CD8-positive, alpha-beta memory T cell (primary cell): ENCODE results near the gene TFF3. TPM values are rescaled to one million over a fixed set of nuclear protein-coding genes. Genes with fewer than 3 reads are reported as not detected.

Source experiments
- CTCF ChIA-PET: fragments of 350-600 bp; sonication (Branson Sonifier 250); formaldehyde crosslinking; loops from one replicate; lab custom pipeline; 2021; ENCODE audit warnings: antibody characterized with exemption; lab: Charles Lee
- POLR2A ChIA-PET: fragments of 350-600 bp; sonication (Branson Sonifier 250); formaldehyde crosslinking; loops from one replicate; lab custom pipeline; 2021; ENCODE audit warnings: antibody characterized with exemption; lab: Charles Lee
- DNase-seq, 5 donors: peaks; one replicate each; pipeline versions ENCODE4 v3.0.0 to v3.0.0-alpha.2; 2020 to 2022; ENCODE audit warnings: mixed read lengths in 1 of 5
- H3K27ac ChIP-seq: one replicate; pipeline ENCODE4 v1.7.0; 2013; ENCODE audit warnings: low read depth, mild to moderate bottlenecking, low read length, moderate library complexity
- H3K27me3 ChIP-seq: 2 replicates; pipeline ENCODE4 v1.7.0; 2013; ENCODE audit warnings: low read length, mild to moderate bottlenecking; ENCODE audit not compliant: insufficient read depth, poor library complexity, severe bottlenecking
- H3K36me3 ChIP-seq: 2 replicates; pipeline ENCODE4 v1.7.0; 2013; ENCODE audit warnings: mild to moderate bottlenecking, low read length, moderate library complexity; ENCODE audit not compliant: insufficient read depth
- H3K4me1 ChIP-seq: 2 replicates; pipeline ENCODE4 v1.7.0; 2013; ENCODE audit warnings: mild to moderate bottlenecking, low read length, moderate library complexity; ENCODE audit not compliant: insufficient read depth
- H3K4me3 ChIP-seq: 2 replicates; pipeline ENCODE4 v1.7.0; 2013; ENCODE audit warnings: mild to moderate bottlenecking, low read length
- H3K9me3 ChIP-seq: 2 replicates; pipeline ENCODE4 v1.7.0; 2013; ENCODE audit warnings: mild to moderate bottlenecking, low read length
- H3K27ac Mint-ChIP-seq, 8 donors: one replicate each; pipeline ENCODE4 v1.8.0; 2020 to 2021; ENCODE audit warnings: mixed read lengths in 8 of 8, mild to moderate bottlenecking in 6 of 8, inconsistent platforms in 3 of 8, moderate library complexity in 3 of 8
- H3K27me3 Mint-ChIP-seq, 2 donors: one replicate each; pipeline ENCODE4 v1.8.0; 2020 to 2021; ENCODE audit warnings: mixed read lengths in 2 of 2, mild to moderate bottlenecking in 1 of 2, moderate library complexity in 1 of 2
- H3K36me3 Mint-ChIP-seq, 3 donors: one replicate each; pipeline ENCODE4 v1.8.0; 2020 to 2021; ENCODE audit warnings: mixed read lengths in 3 of 3, inconsistent platforms in 1 of 3, mild to moderate bottlenecking in 1 of 3
- H3K4me1 Mint-ChIP-seq, 3 donors: one replicate each; pipeline ENCODE4 v1.8.0; 2020 to 2021; ENCODE audit warnings: mixed read lengths in 3 of 3, inconsistent platforms in 1 of 3, mild to moderate bottlenecking in 1 of 3
- H3K4me3 Mint-ChIP-seq, 7 donors: one replicate each; pipeline ENCODE4 v1.8.0; 2020 to 2021; ENCODE audit warnings: mixed read lengths in 7 of 7, mild to moderate bottlenecking in 6 of 7, moderate library complexity in 4 of 7, inconsistent platforms in 2 of 7
- H3K9me3 Mint-ChIP-seq, 5 donors: one replicate each; pipeline ENCODE4 v1.8.0; 2020 to 2022; ENCODE audit warnings: mixed read lengths in 5 of 5, mild to moderate bottlenecking in 3 of 5, moderate library complexity in 2 of 5, inconsistent platforms in 1 of 5
- polyA plus RNA-seq: library from polyadenylated mRNA; unstranded; fragments of 300-500 nt; fragmentation: Illumina TruSeq; gene quantifications from one replicate; pipeline ENCODE4 v1.2.3, GENCODE V29; 2021
- total RNA-seq, 2 experiments: library from RNA; stranded (reverse); gene quantifications; one replicate each; pipeline ENCODE4 v1.2.3, GENCODE V29; 2021

The TFF3 gene
- total and polyA plus RNA-seq, 3 experiments from 2014 or later, result not detected

GRCh38 chr21:42278451-42279149, 36.6 kb downstream of the TFF3 start:
- Histone ChIP-seq H3K27me3 (no peaks in the 10 kb centered on the region), H3K9me3 (no peaks in the 10 kb centered on the region), H3K27ac (no peak overlapping the region), H3K4me3 (no peak overlapping the region), H3K4me1 (no peaks in the 10 kb centered on the region), H3K36me3 (peaks cover 8% of the 10 kb centered on the region)
- POLR2A ChIA-PET, result no interaction called here
- no peaks in the 10 kb centered on the region for H3K4me1 Mint-ChIP-seq
- no peak overlapping the region for H3K4me3 Mint-ChIP-seq
- H3K36me3 Mint-ChIP-seq, result peaks cover 6 to 82% (median 8%) of the 10 kb centered on the region in 3 donors
- CTCF ChIA-PET, result no interaction called here
- H3K27me3 Mint-ChIP-seq, result no peaks in the 10 kb centered on the region
- no peaks in the 10 kb centered on the region for H3K9me3 Mint-ChIP-seq
- no peak for DNase-seq
- H3K27ac Mint-ChIP-seq, result no peak overlapping the region

- H3K27me3 Mint-ChIP-seq, result no peaks in the 10 kb centered on the region
- H3K27ac Mint-ChIP-seq, result peak overlapping the region in 2 of 8 donors; percentile 17 to 28
- no peaks in the 10 kb centered on the region for H3K4me1 Mint-ChIP-seq
- H3K4me3 Mint-ChIP-seq, result no peak overlapping the region
- DNase-seq, result no peak
- Histone ChIP-seq H3K27ac (no peak overlapping the region), H3K4me1 (no peaks in the 10 kb centered on the region), H3K9me3 (no peaks in the 10 kb centered on the region), H3K36me3 (peaks cover 8% of the 10 kb centered on the region), H3K27me3 (no peaks in the 10 kb centered on the region), H3K4me3 (no peak overlapping the region)
- CTCF ChIA-PET, result no interaction called here
- H3K9me3 Mint-ChIP-seq, result no peaks in the 10 kb centered on the region
- POLR2A ChIA-PET, result no interaction called here
- peaks cover 6 to 79% (median 8%) of the 10 kb centered on the region in 3 donors for H3K36me3 Mint-ChIP-seq
These were observed 37.6 kb downstream of the TFF3 start for GRCh38 chr21:42277593-42277992.

- H3K27me3 Mint-ChIP-seq, result no peaks in the 10 kb centered on the region
- H3K4me1 Mint-ChIP-seq, result no peaks in the 10 kb centered on the region
- POLR2A ChIA-PET, result no interaction called here
- no peaks in the 10 kb centered on the region for H3K9me3 Mint-ChIP-seq
- H3K27ac Mint-ChIP-seq, result no peak overlapping the region
- DNase-seq, result no peak
- CTCF ChIA-PET, result no interaction called here
- Histone ChIP-seq H3K4me3 (no peak overlapping the region), H3K27ac (no peak overlapping the region), H3K9me3 (no peaks in the 10 kb centered on the region), H3K36me3 (peaks cover 8% of the 10 kb centered on the region), H3K27me3 (no peaks in the 10 kb centered on the region), H3K4me1 (no peaks in the 10 kb centered on the region)
- H3K36me3 Mint-ChIP-seq, result peaks cover 6 to 77% (median 10%) of the 10 kb centered on the region in 3 donors
- no peak overlapping the region for H3K4me3 Mint-ChIP-seq
These were observed 38.6 kb downstream of the TFF3 start for GRCh38 chr21:42276526-42277154.

- CTCF ChIA-PET, result no interaction called here
- peaks cover 6 to 78% (median 11%) of the 10 kb centered on the region in 3 donors for H3K36me3 Mint-ChIP-seq
These were observed 39.1 kb downstream of the TFF3 start for GRCh38 chr21:42276076-42276475.

GRCh38 chr21:42272984-42273600, 42.1 kb downstream of the TFF3 start:
- Mint-ChIP-seq H3K4me3 (no peak overlapping the region), H3K9me3 (no peaks in the 10 kb centered on the region), H3K27me3 (no peaks in the 10 kb centered on the region), H3K36me3 (peaks cover 3 to 58% (median 8%) of the 10 kb centered on the region in 3 donors), H3K27ac (no peak overlapping the region), H3K4me1 (peaks cover 2 to 12% (median 3%) of the 10 kb centered on the region in 3 donors)
- POLR2A ChIA-PET, result no interaction called here
- Histone ChIP-seq H3K9me3 (no peaks in the 10 kb centered on the region), H3K36me3 (peaks cover 8% of the 10 kb centered on the region), H3K4me3 (no peak overlapping the region), H3K27me3 (no peaks in the 10 kb centered on the region), H3K4me1 (peaks cover 16% of the 10 kb centered on the region), H3K27ac (no peak overlapping the region)
- CTCF ChIA-PET, result interaction anchor here (1.6 to 1.8 kb wide), 2 partner anchors 14 to 128 kb away, joined by 4 to 6 read pairs; no protein-coding TSS in a partner anchor
- DNase-seq, result no peak

More at GRCh38 chr21:42276076-42276475, 39.1 kb downstream of the TFF3 start:
- H3K4me3 ChIP-seq, result no peak overlapping the region
- POLR2A ChIA-PET, result interaction anchor here (0.5 kb wide), 1 partner anchor 21 kb away, joined by 3 read pairs; no protein-coding TSS in a partner anchor
- H3K27ac ChIP-seq, result no peak overlapping the region
- H3K9me3 ChIP-seq, result no peaks in the 10 kb centered on the region
- H3K4me3 Mint-ChIP-seq, result no peak overlapping the region
- peaks cover 8% of the 10 kb centered on the region for H3K36me3 ChIP-seq
- no peaks in the 10 kb centered on the region for H3K27me3 ChIP-seq
- DNase-seq, result no peak
- H3K9me3 Mint-ChIP-seq, result no peaks in the 10 kb centered on the region
- H3K27ac Mint-ChIP-seq, result no peak overlapping the region
- no peaks in the 10 kb centered on the region for H3K27me3 Mint-ChIP-seq
- H3K4me1 ChIP-seq, result no peaks in the 10 kb centered on the region
- H3K4me1 Mint-ChIP-seq, result no peaks in the 10 kb centered on the region

GRCh38 chr21:42272109-42272962, 42.9 kb downstream of the TFF3 start:
- Mint-ChIP-seq H3K9me3 (no peaks in the 10 kb centered on the region), H3K27ac (no peak overlapping the region), H3K27me3 (no peaks in the 10 kb centered on the region), H3K4me1 (peaks cover 9 to 17% (median 11%) of the 10 kb centered on the region in 3 donors), H3K4me3 (no peak overlapping the region), H3K36me3 (peaks cover 0 to 51% (median 8%) of the 10 kb centered on the region in 3 donors)
- Histone ChIP-seq H3K27ac (no peak overlapping the region), H3K4me1 (peaks cover 23% of the 10 kb centered on the region), H3K36me3 (peaks cover 8% of the 10 kb centered on the region), H3K9me3 (no peaks in the 10 kb centered on the region), H3K4me3 (no peak overlapping the region), H3K27me3 (no peaks in the 10 kb centered on the region)
- DNase-seq, result no peak
- ChIA-PET CTCF (interaction anchor here (1.6 to 1.8 kb wide), 2 partner anchors 13 to 127 kb away, joined by 4 to 6 read pairs; no protein-coding TSS in a partner anchor), POLR2A (no interaction called here)

- no peaks in the 10 kb centered on the region for H3K9me3 Mint-ChIP-seq
- H3K9me3 ChIP-seq, result no peaks in the 10 kb centered on the region
- POLR2A ChIA-PET, result no interaction called here
These were observed 44.1 kb downstream of the TFF3 start for GRCh38 chr21:42271065-42271464.

More at GRCh38 chr21:42271065-42271464, 44.1 kb downstream of the TFF3 start:
- peak overlapping the region in 3 of 8 donors; percentile 19 to 74 (median 29) for H3K27ac Mint-ChIP-seq
- H3K27ac ChIP-seq, result no peak overlapping the region
- H3K27me3 Mint-ChIP-seq, result no peaks in the 10 kb centered on the region
- H3K36me3 ChIP-seq, result peaks cover 8% of the 10 kb centered on the region
- peaks cover 0 to 38% (median 3%) of the 10 kb centered on the region in 3 donors for H3K36me3 Mint-ChIP-seq
- H3K4me3 ChIP-seq, result no peak overlapping the region
- H3K4me3 Mint-ChIP-seq, result no peak overlapping the region
- H3K27me3 ChIP-seq, result no peaks in the 10 kb centered on the region
- peaks cover 17 to 27% (median 22%) of the 10 kb centered on the region in 3 donors for H3K4me1 Mint-ChIP-seq
- DNase-seq, result no peak
- CTCF ChIA-PET, result interaction anchor here (1.4 to 1.9 kb wide), 2 partner anchors 12 to 125 kb away, joined by 7 to 8 read pairs; no protein-coding TSS in a partner anchor
- H3K4me1 ChIP-seq, result peaks cover 30% of the 10 kb centered on the region
